Activated T-cell treated with anti-CD3 and anti-CD28 coated beads, Interleukin-2, amount 50 U/mL, for 1 hour (primary cell): ENCODE data around the gene SERPINA5.

Source experiments
- DNase-seq: peaks from one replicate; pipeline ENCODE4 v3.0.0-alpha.2; 2020

Gene SERPINA5, protein sequence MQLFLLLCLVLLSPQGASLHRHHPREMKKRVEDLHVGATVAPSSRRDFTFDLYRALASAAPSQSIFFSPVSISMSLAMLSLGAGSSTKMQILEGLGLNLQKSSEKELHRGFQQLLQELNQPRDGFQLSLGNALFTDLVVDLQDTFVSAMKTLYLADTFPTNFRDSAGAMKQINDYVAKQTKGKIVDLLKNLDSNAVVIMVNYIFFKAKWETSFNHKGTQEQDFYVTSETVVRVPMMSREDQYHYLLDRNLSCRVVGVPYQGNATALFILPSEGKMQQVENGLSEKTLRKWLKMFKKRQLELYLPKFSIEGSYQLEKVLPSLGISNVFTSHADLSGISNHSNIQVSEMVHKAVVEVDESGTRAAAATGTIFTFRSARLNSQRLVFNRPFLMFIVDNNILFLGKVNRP

DNA sequence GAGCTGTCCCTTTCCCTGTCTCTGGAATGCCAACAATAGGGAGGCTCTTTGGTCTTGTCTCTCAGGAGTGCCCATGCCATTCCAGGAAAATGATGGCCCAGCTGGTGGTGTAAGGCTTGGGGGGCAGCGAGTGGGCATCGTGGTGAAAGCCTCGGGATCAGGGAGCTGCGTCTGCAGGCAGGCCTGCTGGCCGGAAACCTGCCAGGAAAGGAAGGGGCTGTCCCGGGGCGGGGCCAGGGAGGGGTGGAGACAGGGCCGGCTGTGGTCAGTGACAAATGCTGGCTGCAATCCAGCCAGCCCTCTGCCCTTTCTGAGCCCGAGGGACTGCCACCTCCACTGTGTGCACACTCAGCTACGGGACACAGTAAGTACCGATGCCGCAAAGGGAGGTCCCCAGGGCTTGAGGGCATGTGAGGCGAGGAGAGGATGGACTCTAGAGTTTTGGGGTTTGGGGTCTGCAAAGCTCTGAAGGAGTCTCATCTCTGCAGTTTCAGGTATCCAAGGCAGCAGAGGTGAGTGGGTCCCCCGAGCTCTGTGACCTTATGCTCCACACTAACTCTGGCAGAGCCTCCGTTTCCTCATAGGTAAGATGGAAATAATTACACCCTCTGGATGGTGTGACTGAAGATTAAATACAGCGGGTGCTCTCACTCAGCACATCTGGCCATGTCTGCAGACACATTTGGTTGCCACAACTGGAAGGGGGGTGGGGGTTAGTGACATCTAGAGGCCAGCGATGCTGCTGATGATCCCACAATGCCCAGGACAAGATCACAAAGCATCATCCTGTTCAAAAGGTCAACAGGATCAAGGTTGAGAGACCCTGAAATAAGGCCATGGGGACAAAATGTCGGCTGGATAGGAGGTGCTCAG, at the start of gene SERPINA5:
SERPINA5 (plus strand) TSS at position 300 of the 873 bp plus-strand sequence. CDS start 5,937 bp downstream, outside the sequence.
- no peak for DNase-seq

DNA sequence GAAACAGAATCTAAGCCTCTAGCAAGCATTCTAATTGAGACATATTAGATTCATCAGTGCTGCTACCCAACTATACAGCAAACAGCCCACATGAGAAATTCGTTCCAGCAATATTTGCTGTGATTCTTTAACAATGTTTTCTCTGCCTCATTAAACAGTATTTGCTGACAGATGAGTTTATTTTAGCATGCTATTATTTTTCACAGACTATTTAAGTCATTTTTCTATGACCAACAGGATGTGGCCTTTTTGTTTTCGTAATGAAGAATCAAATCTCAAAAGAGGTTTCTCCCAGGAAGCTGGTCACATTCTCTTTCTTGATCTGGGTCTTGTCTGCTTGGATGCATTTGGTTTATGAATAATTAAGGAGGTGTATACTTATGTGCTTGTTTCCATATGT, 48.8 kb upstream of the SERPINA5 start:
- DNase-seq = no peak

DNA sequence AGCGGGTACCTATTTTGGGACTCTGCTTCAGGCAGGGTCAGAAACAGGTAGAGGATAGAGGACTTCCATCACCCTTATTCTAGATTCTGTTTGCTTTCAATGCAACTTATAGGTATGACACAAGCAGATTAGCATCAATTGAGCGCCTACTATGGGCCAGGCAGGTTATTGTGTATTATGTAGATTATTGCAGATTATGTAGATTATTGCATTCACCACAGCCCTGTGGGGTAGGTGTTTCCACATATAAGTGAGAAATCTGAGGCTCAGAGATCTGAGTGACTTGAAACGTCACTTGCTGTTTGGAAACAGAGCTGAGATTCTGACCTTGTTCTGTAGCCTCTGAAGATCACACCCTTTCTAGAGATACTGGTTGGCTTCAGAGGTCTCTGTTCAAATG, 45.7 kb upstream of the SERPINA5 start:
- no peak for DNase-seq

DNA sequence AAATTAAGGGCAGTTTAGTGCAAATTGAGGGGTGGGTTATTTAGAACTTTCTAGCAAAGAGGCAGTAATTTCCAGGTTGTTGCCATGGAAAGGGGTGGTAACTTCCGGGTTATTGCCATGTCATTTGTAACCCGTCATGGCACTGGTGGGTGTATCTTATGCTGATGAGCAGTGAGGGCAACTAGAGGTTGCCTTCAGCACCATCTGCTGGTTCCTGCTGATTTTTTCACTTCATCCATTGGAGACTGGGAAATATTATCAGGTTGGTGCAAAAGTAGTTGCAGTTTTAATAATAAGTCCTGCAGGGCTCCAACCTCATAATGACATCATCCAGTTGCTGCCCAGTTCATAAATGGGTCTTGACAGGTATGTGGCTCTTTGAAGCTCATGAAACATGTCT, 44.4 kb upstream of the SERPINA5 start:
- no peak for DNase-seq

DNA sequence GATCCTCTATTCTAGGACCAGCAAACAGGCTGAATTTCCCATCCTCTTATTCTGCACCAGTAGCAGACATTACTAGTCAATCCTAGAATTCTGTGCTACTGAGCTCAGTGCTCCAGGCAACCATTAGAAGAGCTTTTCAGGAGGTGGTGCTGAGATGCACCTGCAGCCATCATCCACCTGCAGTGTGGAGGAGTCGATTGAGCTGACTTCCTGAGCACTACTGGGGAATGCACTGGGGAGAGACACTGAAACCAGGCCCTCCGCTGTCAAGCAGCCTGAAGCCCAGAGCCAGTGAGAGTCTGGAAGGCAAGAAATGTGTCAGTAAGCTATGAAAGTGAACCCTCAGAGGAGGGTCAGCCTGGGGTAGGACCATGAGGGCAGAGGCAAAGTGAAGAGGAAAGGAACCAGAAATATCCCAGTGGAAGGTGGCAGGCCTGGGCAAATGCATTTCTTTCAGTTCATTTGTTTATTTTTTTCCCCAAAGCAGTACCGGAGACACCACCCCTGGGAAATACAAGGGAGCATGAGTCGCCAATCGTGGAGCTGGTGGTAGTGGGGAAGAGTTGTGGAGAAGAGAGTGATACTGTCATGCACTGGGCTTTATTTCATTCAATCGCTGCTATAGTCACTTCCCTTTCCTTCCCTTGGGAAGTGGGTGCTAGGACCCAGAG, 43.0 kb upstream of the SERPINA5 start:
- DNase-seq = no peak

DNA sequence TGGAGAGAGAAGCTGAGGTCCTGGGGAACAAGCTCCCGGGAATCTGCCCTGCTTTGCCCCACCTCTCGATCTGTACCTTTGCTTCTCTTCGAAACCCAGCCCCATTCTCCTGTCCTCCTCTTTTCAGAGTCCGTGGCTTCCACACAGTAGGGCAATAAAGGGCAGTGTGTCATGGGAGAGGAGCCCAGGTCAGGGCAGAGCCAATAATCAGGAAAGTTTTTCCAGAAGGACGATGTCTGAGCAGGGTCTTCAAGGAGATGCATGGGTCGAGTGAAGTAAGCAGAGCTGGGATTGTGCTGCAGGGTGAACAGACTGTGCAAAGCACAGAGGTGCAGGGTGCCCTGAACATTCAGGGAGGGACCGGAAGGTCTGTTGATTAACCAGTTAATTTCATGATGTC, 42.0 kb upstream of the SERPINA5 start:
- DNase-seq = no peak

DNA sequence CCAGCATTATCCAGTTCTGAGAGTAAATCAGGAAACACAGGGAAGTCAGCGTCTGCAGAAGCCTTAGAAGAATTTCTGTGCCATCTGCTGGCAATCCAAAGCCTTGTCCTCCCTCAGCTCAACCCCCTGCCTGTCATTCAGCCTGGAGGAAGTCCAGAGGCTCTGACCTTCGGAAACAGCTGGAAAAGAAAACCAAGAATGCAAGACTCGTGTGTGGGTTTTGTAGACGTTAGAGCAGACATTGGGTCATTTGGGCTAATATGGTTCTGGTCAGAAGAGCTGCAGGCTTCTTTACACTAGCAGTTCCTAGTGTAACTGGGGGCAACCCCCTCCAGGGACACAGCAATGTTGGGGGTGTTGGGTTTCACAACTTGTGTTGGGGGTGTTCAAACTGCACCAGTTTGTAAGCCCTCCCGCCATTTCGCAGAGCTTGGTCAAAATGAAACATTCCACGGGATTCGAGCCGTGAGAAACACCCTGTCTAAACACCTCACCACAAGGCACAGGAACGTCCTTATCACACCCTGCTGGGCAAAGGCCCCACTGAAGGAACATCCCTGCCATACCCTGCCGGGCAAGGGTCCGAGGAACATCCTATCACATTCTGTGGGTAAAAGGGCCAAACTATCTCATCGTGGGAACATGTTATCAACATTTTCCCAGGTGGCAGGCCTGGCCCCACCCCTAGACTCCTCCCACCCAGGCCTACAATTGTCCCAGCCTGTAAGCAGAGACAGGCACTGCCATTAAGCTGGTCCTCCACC, 41.0 kb upstream of the SERPINA5 start:
- DNase-seq = no peak

DNA sequence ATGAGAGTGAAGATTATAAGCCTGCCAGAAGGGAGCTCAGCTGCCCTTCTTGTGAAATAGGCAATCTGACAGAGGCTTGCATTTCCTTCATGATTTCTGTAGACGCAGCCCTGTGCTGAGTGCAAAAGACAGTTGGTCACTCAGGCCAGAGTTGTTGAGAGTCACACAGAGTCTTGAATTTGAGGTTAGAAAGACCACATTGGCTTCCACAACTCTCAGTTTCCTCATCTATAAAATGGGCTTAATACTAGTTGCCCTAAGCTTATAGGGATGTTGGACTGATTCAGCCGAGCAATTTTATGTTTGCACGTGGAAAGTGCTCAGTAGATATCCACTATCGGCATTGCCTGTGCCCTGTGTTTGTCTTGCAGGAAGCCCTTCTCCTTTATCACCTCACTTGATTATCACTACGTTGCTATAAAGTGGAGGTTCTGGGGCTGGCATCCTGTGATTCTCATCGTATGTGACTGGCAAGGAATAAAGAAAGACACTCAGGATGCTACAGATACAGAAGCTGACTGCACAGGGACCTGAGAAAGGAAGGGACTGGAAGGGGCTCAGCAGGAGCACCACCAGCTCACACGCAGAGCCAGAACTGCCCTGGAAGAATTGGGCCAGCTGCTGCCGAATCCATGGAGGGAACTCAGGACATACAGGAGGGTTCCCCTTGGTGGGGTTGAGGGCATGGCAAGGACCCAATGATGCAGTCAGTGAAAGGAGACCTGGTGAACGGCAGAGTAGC, 39.8 kb upstream of the SERPINA5 start:
- DNase-seq = no peak

DNA sequence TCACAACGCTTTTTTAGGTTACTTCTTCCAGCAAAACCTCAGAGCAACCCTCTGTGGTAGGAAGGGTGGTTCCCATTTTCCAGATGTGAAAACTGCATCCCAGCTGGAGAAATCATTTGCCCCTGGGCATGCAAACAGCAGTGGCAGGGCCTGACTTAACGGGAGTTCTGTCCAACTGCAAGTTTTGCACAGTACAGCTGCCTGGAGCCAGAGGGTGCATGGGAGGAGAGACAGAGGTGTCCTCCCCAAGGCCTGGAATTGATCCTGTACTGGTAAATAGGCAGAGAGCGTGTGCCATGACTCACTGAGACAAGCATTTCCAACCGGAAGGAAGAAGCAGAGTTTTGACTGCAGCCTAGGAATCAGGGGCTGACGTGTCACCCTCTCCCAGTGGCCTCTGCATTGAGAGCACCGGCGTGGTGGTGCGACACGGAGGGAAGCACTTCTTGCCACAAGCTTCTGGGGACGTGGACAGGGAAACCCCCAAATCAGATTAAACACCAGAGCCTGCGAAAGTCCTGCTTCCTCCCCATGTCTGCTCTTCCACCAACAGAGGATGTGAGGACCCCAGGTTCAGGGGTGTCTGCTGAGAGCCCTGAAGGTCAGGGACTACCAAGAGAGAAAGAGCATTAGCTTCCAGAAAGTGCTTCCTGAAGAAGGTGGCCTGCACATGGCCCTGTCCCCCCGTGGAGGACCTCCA, 39.0 kb upstream of the SERPINA5 start:
- DNase-seq = no peak

DNA sequence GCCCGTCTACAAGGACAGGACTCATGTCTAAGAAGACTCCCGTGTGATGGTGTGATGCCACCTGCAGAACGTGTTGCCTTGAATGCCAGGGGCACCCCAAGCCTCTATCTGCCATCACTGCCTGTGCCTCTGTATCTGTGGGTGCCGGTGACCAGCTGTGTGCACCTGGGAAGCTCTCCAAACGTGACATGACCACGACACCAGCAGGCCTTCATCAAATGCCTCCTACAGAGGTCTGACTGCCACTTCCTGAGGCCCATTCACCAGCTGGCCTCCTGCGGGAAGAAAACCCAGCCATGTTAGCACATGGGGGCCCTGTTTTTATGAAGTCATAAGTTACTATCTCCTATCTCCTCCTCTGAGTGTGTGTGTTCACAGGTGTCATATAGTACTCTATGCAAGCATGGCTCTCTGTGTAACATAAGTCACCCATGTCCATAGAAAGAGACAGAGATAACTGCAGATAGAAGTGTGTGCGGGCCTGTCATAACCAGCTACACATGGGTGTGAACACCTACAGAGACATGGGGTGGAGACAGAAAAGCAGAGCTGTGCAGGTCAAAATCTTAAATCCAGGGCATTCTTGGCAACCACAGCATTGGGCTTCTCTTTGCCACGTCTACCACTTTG, 38.3 kb upstream of the SERPINA5 start:
- no peak for DNase-seq

DNA sequence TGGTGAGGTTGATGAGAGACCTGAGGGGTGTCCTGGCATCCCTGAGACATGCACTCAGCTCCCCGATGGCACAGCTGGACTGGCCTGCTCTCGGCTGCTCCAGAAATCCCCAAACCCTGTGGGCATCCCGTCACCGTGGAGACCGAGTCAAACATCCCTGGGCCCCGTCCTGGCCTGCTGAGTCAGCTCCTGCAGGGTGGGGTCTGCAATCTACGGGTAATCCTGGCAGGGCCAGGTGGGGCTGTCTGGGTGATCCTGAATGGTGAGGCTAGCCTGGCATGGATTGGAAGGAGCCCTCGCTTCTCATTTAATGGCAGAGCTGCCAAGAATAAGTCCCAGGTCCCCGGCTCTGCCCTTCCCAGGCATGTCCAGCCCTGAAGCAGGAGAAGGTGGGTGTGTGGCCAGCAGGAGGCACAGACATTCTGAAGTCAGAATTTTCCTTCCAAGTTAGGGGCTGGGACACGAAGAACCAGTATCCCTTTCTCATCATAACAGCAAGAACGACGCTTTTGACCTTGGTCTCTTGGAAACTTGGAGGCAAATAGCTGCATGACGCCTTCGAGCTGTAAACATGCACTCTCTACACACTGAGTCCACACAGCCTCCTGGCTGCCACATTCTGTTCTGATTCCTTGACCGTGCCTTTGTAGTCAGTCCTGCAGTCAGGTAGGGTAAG, 37.6 kb upstream of the SERPINA5 start:
- no peak for DNase-seq

DNA sequence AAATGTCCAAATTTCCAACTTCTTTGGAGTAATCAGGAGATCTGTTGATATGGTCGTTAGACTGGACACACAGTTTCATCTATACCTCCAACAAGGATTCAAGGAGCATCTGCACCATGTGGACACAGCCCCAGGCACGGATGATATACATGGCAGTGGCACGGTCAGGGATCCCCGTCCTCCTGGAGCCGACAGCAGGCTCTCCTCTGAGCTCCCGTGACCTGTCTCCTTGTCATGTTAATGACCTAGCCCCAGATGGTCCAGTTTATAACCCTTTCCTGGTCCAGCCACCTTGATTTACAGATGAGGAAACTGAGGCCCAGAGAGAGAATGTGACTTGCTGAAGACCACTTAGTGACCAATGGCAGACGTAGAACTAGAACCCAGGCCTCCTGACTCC, 36.5 kb upstream of the SERPINA5 start:
- DNase-seq = no peak

DNA sequence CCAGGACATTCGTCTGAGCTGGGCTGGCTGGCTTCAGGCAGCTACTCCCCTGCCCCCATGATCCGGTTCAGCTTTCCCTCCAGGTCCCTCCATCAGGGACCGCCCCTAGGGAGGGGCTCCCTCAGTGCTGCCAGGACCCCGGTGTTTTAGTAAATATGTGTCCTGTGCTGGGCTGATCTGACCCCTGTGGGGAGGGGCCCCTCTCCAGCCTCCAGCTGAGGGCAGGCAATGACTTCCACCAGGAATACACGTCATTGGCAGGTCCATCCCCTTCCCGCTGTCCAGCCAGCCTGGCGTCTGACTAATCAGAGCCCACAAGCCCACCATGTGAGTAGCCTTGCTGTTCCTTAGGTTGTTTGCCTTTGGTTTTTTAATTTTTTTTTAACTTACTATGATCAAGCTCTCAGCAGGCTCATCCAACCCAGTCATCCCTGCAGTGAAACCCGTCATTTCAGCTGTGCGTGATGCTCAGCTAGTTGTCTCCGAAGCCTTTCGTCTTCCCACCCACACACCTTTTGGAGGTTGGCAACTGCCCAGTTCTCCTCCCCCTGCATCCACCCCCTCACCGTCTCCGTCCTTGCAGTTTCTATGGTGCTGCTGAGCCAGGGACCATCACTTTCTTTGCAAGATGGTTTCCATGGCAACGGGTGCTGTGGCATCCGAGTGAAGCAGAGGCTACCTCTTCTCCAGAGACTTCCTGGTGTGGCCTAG, 35.9 kb upstream of the SERPINA5 start:
- DNase-seq = no peak

DNA sequence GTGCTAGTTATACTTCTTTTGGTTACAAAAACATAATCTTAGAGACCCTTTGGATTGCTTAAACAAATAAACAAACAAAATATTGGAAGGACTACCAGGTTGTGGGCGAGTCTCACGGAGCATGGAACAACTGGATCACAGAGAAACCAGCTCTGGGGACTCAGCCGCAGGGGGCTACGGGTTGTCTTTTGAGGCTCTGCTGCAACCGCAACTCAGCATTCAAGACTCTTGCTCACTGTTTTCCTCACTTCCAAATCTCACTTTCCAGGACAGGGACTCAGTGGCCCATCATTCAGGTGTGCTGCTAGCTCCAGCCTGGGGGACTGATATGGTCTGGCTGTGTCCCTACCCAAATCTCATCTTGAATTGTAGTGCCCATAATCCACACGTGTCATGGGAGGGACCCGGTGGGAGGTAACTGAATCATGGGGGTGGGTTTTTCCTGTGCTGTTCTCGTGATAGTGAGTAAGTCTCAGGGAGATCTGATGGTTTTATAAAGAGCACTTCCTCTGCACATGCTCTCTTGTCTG, 34.0 kb upstream of the SERPINA5 start:
- DNase-seq = no peak

DNA sequence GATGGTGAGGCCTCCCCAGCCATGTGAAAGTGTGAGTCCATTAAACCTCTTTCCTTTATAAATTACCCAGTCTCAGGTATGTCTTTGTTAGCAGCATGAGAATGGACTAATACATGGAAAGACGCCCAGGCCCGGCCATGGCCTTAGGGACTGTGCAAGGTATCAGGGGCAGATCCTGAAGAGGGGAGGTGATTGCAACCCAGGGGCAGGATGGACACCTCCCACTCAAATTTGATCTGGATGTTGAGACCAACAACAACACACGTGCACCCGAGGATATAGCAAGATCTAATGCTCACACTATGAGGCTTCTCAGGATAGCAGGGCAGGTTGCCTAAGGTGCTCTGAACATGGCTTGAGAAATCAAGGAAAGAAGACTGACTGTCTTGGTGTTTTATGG, 33.5 kb upstream of the SERPINA5 start:
- DNase-seq = no peak

DNA sequence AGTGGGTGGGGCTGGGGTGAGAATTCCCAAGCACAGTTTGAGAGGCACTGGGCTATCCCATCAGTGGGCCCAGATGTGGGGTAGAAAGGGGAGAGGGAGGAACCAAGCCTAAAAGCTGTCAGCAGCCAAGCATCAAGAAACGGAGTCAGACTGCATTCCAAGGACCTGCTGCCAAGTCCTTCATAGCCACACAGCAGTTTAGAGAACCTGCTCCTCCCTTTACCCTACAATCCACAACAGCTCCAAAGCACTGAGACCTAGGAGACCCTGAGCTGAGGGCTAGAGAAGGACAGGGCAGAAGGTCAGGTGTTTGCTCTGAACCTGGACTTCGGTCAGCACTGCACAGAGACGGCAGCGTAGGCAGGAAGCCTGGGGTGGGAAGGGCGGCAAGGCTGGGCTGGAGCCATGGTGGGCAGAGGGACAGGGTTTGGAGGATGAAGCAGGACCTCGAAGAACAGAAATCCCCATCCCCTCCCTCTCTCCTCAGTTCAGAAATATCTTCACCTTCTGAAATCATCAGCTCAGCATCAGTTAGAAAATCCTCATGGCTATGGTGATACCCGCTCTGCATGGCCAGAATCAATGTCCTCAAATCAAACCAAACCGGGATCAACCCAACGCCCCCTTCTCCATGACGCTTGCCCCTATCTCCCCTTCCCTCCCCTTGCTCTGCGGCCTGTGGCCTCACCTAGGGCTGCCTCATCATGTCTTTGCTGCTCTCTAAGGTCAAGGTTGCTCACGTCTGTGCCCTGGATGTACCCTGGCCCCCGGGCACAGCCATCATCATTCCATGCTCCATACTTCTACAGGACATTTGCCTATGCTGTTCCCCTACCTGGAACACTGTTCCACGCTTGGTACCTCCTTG, 32.9 kb upstream of the SERPINA5 start:
- DNase-seq = no peak

DNA sequence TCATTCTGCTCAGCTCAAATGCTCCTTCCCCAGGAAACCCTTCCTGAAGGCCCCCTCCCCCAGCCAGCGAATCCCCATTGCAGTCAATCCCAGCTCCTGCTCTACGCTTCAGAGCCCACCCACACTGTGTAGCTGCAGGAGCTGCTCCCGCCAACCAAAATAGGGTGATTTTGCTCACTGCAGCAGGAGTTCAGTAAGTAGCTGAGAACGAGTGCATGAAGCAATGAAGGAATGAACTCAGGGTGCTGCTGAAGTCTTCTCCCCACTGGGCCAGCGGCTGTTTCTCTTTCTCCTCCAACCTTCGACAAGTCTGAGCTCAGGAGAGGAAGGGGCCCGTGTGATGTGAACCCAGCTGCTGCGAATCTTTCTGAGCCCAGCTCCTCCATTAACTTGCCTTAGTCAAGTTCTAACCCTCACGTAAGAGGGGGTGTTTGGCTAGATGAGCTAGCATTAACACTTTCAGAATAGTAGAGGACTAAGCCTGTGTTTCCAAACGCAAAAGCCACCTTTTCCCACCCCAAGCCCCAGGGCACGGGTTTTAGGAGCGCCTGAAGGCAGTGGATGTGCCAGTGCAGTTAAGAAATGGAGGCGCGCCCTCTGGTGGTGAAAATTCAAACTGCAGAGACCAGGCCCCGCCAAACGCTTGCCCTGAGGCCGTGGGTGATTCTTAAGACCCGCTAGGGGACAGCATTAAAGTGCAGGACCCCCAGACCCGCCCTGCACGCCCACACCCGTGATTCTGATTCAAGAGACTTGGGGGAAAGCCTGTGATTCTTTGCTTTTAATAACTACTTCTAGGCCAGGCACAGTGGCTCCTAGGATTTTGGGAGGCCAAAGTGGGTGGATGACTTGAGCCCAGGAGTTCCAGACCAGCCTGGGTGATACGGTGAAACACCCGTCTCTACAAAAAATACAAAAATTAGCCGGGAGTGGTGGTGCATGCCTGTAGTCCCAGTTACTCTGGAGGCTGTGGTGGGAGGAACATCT, 31.9 kb upstream of the SERPINA5 start:
- DNase-seq = peak; percentile 48
